ENCODE results near the gene IMP3. TPM values are rescaled to one million over a fixed set of nuclear protein-coding genes. Genes with fewer than 3 reads are reported as not detected.

The IMP3 gene
- total and polyA plus RNA-seq, 9 of the 15 experiments (the other 6 are each of a cell fraction or from before 2014, with no cell fraction given): 14.5 to 160 (median 74.4) TPM

DNA sequence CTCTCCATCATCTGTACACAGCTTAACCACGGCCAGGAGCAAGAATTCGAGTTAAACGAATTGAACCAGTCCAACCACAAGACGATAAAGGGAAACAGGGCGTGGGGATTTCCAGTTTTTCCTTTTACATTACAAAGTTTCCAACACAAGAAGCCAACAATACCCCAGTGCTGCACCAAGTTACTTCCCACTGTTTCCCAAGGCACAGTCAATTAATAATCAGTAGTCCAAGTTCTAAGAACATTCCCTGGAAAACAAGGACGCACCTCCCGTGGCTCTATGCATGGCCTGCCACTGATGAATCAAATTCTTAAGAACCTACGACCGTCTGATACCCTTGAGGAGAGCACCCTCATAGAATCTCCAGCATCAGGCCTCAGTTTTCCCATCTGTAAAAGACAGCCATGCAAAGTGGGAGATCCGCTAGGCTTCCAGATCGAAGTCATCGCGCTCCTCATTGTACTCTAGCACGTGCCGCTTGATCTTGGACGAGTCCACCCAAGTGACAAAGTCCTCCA, 774 bp downstream of the IMP3 start (continued):
- TF ChIP-seq, protein P1, sequence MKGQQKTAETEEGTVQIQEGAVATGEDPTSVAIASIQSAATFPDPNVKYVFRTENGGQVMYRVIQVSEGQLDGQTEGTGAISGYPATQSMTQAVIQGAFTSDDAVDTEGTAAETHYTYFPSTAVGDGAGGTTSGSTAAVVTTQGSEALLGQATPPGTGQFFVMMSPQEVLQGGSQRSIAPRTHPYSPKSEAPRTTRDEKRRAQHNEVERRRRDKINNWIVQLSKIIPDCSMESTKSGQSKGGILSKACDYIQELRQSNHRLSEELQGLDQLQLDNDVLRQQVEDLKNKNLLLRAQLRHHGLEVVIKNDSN (CRISPR knock-in tag; IDR thresholded peaks at IDR 0.05): peak; percentile 42; the same call in 1 of the 2 replicates
- TF ChIP-seq, protein P2, sequence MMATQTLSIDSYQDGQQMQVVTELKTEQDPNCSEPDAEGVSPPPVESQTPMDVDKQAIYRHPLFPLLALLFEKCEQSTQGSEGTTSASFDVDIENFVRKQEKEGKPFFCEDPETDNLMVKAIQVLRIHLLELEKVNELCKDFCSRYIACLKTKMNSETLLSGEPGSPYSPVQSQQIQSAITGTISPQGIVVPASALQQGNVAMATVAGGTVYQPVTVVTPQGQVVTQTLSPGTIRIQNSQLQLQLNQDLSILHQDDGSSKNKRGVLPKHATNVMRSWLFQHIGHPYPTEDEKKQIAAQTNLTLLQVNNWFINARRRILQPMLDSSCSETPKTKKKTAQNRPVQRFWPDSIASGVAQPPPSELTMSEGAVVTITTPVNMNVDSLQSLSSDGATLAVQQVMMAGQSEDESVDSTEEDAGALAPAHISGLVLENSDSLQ (IDR thresholded peaks at IDR 0.05): 0 out of 2 replicates have a peak, but pooled peaks have one; percentile 11
- TF ChIP-seq NEUROD1 (IDR thresholded peaks at IDR 0.05; ENCODE audit: borderline replicate concordance, low read depth, low read length, partially characterized antibody) (no peak), RBFOX2 (IDR thresholded peaks at IDR 0.05; ENCODE audit: low read depth, low read length) (no peak)

DNA sequence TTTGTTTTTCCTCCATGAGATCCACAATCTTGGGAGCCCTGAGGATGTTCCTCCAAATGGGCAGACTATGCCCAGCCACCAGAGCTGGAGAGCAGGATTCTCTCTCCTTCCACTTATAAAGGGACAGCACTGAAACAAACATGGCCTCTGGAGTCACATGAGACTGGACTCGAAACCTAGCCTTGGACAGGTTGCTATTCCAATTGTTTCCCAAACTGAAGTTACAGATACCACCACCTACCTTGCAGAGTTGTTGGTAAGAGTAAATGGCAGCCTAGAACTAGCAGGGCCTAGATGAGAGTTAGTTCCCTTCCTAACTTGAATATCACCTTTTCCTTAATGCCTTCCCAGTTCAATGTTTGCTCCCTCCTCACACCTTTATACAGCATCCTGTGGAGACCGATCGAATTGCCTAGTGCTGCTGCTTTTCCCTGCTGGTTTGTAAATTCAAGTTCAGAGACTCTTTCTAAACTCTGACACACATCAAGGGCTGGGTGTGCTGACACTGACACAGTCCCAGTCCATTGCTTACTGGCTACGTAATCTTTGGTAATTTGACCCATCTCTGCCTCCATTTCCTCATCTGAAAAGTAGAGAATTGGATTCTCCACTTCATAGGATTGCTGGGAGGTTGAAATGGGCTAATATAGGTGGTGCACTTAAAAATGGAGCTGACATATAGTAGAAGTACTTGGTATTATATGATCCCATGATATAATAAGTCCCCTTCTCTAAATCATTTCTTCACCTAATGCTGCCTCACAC, 2.6 kb downstream of the IMP3 start:
- Histone ChIP-seq H3K4me3 (peak overlapping the region; percentile 93), H3K27ac (ENCODE audit: extremely low read depth, low read depth, low read length) (peak overlapping the region; percentile 77), H3K36me3 (ENCODE audit: control insufficient read depth, insufficient read depth, low read length) (peaks cover 15% of the 10 kb centered on the region), H3K4me2 (ENCODE audit: insufficient read depth, low read length) (peak overlapping the region; percentile 95), H3K79me2 (ENCODE audit: control insufficient read depth, insufficient read depth, low read length) (peaks cover 48% of the 10 kb centered on the region), H3K4me1 (replicated peaks in 1 of 2; ENCODE audit: control insufficient read depth in 2 of 2, insufficient read depth in 2 of 2, low read length in 2 of 2) (peaks cover 29 to 54% of the 10 kb centered on the region in 2 experiments), H3K9me1 (ENCODE audit: control insufficient read depth, insufficient read depth, low read length) (no peaks in the 10 kb centered on the region), H2AFZ (ENCODE audit: low read depth, low read length) (no peak overlapping the region), H3K9ac (ENCODE audit: insufficient read depth in 1 of 2, low read depth in 2 of 2, low read length in 2 of 2) (peak overlapping the region; percentile 80 to 88; a peak in 3 of 4 replicates), H3K9me3 (replicated peaks; ENCODE audit: control insufficient read depth, insufficient read depth, low read depth, low read length) (no peaks in the 10 kb centered on the region), H4K20me1 (replicated peaks; ENCODE audit: control insufficient read depth, insufficient read depth, low read length) (peaks cover 9% of the 10 kb centered on the region; the same call in 1 of the 2 replicates), H3K27me3 (ENCODE audit: control insufficient read depth in 2 of 2, insufficient read depth in 2 of 2, low read length in 2 of 2) (no peaks in the 10 kb centered on the region; a peak in 1 of 5 replicates)
- POLR2A ChIA-PET: interaction anchor here (1.0 to 4.9 kb wide), 6 partner anchors 10 to 269 kb away, joined by 4 to 60 read pairs (median 4); partner anchors contain the start of genes MAN2C1, PTPN9 and SNUPN
- peak in 2 of 4 experiments; percentile 10 to 45 for DNase-seq (ENCODE audit: extremely low read depth in 1 of 4, low spot score in 3 of 4)
- WGBS (ENCODE audit: insufficient coverage, low coverage, missing lambda C conversion rate): 20% methylated on average over 4 of the region's 4 CpGs
- no peak for FAIRE-seq
- ATAC-seq: no peak
- intact Hi-C loops (cut with micrococcal nuclease): no loop called here
- in situ Hi-C loops (cut with MboI): no loop called here
- CTCF ChIA-PET (ENCODE audit: low intra/inter-chr PET ratio): no interaction called here
- no TSS peak for BruUV-seq (replicated peaks)
- peak; percentile 26 for TF ChIP-seq POLR2B (IDR thresholded peaks at IDR 0.05; ENCODE audit: low read depth, partially characterized antibody)
- no peak for TF ChIP-seq NR1H2 (CRISPR knock-in tag; IDR thresholded peaks at IDR 0.05)
- no peak for TF ChIP-seq ZNF696 (CRISPR knock-in tag; conservative IDR thresholded peaks at IDR 0.05)
- TF ChIP-seq, protein P3, sequence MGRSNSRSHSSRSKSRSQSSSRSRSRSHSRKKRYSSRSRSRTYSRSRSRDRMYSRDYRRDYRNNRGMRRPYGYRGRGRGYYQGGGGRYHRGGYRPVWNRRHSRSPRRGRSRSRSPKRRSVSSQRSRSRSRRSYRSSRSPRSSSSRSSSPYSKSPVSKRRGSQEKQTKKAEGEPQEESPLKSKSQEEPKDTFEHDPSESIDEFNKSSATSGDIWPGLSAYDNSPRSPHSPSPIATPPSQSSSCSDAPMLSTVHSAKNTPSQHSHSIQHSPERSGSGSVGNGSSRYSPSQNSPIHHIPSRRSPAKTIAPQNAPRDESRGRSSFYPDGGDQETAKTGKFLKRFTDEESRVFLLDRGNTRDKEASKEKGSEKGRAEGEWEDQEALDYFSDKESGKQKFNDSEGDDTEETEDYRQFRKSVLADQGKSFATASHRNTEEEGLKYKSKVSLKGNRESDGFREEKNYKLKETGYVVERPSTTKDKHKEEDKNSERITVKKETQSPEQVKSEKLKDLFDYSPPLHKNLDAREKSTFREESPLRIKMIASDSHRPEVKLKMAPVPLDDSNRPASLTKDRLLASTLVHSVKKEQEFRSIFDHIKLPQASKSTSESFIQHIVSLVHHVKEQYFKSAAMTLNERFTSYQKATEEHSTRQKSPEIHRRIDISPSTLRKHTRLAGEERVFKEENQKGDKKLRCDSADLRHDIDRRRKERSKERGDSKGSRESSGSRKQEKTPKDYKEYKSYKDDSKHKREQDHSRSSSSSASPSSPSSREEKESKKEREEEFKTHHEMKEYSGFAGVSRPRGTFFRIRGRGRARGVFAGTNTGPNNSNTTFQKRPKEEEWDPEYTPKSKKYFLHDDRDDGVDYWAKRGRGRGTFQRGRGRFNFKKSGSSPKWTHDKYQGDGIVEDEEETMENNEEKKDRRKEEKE (IDR thresholded peaks at IDR 0.05; ENCODE audit: borderline replicate concordance in 1 of 2, control insufficient read depth in 1 of 2, low read depth in 2 of 2, low read length in 1 of 2): no peak
- TF ChIP-seq SP1 (CRISPR knock-in tag; IDR thresholded peaks at IDR 0.05): no peak
- no peak for TF ChIP-seq CAMTA2 (CRISPR knock-in tag; conservative IDR thresholded peaks at IDR 0.05)
- no peak for TF ChIP-seq KHSRP (IDR thresholded peaks at IDR 0.05)
- TF ChIP-seq, protein P4, sequence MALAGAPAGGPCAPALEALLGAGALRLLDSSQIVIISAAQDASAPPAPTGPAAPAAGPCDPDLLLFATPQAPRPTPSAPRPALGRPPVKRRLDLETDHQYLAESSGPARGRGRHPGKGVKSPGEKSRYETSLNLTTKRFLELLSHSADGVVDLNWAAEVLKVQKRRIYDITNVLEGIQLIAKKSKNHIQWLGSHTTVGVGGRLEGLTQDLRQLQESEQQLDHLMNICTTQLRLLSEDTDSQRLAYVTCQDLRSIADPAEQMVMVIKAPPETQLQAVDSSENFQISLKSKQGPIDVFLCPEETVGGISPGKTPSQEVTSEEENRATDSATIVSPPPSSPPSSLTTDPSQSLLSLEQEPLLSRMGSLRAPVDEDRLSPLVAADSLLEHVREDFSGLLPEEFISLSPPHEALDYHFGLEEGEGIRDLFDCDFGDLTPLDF (CRISPR knock-in tag; IDR thresholded peaks at IDR 0.05): no peak
